Parathyroid adenoma (tissue), 2 donors: ENCODE data around the gene PTBP1.
"Not testable (repeated sequence)": the region's sequence is repeated elsewhere in the genome, so short reads cannot be mapped to it uniquely, and the experiment has no call there.

Source experiments
- H2AFZ ChIP-seq: fragments of 300-600 bp; sonication (generic); one replicate; pipeline ENCODE4 v1.7.0; 2017; ENCODE audit warnings: antibody characterized with exemption, mild to moderate bottlenecking
- H3K27ac ChIP-seq: fragments of 300-600 bp; sonication (generic); one replicate; pipeline ENCODE4 v1.7.0; 2017
- H3K27me3 ChIP-seq: fragments of 300-600 bp; sonication (generic); one replicate; pipeline ENCODE4 v1.7.0; 2017; ENCODE audit warnings: low read length; ENCODE audit not compliant: control insufficient read depth, insufficient read depth
- H3K36me3 ChIP-seq: fragments of 300-600 bp; sonication (generic); one replicate; pipeline ENCODE4 v1.7.0; 2017; ENCODE audit warnings: low read length; ENCODE audit not compliant: control insufficient read depth, insufficient read depth
- H3K4me1 ChIP-seq: fragments of 300-600 bp; sonication (generic); one replicate; pipeline ENCODE4 v1.7.0; 2017; ENCODE audit warnings: control low read depth
- H3K4me2 ChIP-seq: fragments of 300-600 bp; sonication (generic); one replicate; pipeline ENCODE4 v1.7.0; 2017; ENCODE audit warnings: low read length
- H3K4me3 ChIP-seq: fragments of 300-600 bp; sonication (generic); one replicate; pipeline ENCODE4 v1.7.0; 2017; ENCODE audit warnings: low read depth, low read length
- H3K79me2 ChIP-seq: fragments of 300-600 bp; sonication (generic); one replicate; pipeline ENCODE4 v1.7.0; 2017; ENCODE audit warnings: control low read depth
- H3K9ac ChIP-seq: fragments of 300-600 bp; sonication (generic); one replicate; pipeline ENCODE4 v1.7.0; 2017; ENCODE audit warnings: mild to moderate bottlenecking
- H3K9me3 ChIP-seq: fragments of 300-600 bp; sonication (generic); one replicate; pipeline ENCODE4 v1.7.0; 2017; ENCODE audit warnings: low read length; ENCODE audit not compliant: control insufficient read depth
- CTCF ChIP-seq: fragments of 300-600 bp; sonication (generic); IDR thresholded peaks from one replicate; pipeline ENCODE4 v1.7.0; 2017; ENCODE audit warnings: antibody characterized with exemption, mild to moderate bottlenecking
- donor health status: primary hyperparathyroidism.

Gene PTBP1

GRCh38 chr19:845707-846521 is 48.7 kb downstream of the PTBP1 start:
- H3K4me3 ChIP-seq = no peak overlapping the region
- peaks cover 12% of the 10 kb centered on the region for H3K4me1 ChIP-seq
- no peak overlapping the region for H2AFZ ChIP-seq
- no peak for TF ChIP-seq CTCF
- H3K9me3 ChIP-seq = no peaks in the 10 kb centered on the region
- no peak overlapping the region for H3K27ac ChIP-seq
- H3K4me2 ChIP-seq = no peak overlapping the region
- H3K36me3 ChIP-seq = no peaks in the 10 kb centered on the region
- no peaks in the 10 kb centered on the region for H3K79me2 ChIP-seq
- H3K9ac ChIP-seq = no peak overlapping the region
- no peaks in the 10 kb centered on the region for H3K27me3 ChIP-seq

GRCh38 chr19:848386-848921 is 51.2 kb downstream of the PTBP1 start:
- TF ChIP-seq CTCF = no peak
- no peak overlapping the region for H3K4me2 ChIP-seq
- H3K27me3 ChIP-seq = no peaks in the 10 kb centered on the region
- H3K4me3 ChIP-seq = no peak overlapping the region
- no peak overlapping the region for H3K27ac ChIP-seq
- H3K36me3 ChIP-seq = no peaks in the 10 kb centered on the region
- H3K4me1 ChIP-seq = peaks cover 9% of the 10 kb centered on the region
- H2AFZ ChIP-seq = no peak overlapping the region
- H3K9me3 ChIP-seq = no peaks in the 10 kb centered on the region
- H3K79me2 ChIP-seq = no peaks in the 10 kb centered on the region
- H3K9ac ChIP-seq = no peak overlapping the region

- H3K4me2 ChIP-seq, H3K9me3 ChIP-seq, H3K27ac ChIP-seq, H3K27me3 ChIP-seq, H3K4me1 ChIP-seq, H3K79me2 ChIP-seq, H3K4me3 ChIP-seq, H3K9ac ChIP-seq, H2AFZ ChIP-seq, H3K36me3 ChIP-seq: not testable (repeated sequence)
These were observed 51.9 kb downstream of the PTBP1 start for GRCh38 chr19:849195-849594.

GRCh38 chr19:850221-850978 is 53.1 kb downstream of the PTBP1 start:
- no peaks in the 10 kb centered on the region for H3K79me2 ChIP-seq
- no peaks in the 10 kb centered on the region for H3K27me3 ChIP-seq
- no peaks in the 10 kb centered on the region for H3K9me3 ChIP-seq
- H3K9ac ChIP-seq = no peak overlapping the region
- peak overlapping the region; percentile 5 for H3K4me3 ChIP-seq
- H3K4me1 ChIP-seq = peaks cover 4% of the 10 kb centered on the region
- peak overlapping the region; percentile 30 for H3K27ac ChIP-seq
- TF ChIP-seq CTCF = no peak
- H3K36me3 ChIP-seq = no peaks in the 10 kb centered on the region
- H3K4me2 ChIP-seq = peak overlapping the region; percentile 31
- H2AFZ ChIP-seq = peak overlapping the region; percentile 75

GRCh38 chr19:850979-851335 is 53.7 kb downstream of the PTBP1 start:
- Histone ChIP-seq H2AFZ (peak overlapping the region; percentile 75), H3K4me2 (peak overlapping the region; percentile 31), H3K4me3 (peak overlapping the region; percentile 5), H3K9me3 (no peaks in the 10 kb centered on the region), H3K27me3 (no peaks in the 10 kb centered on the region), H3K27ac (peak overlapping the region; percentile 30), H3K4me1 (peaks cover 4% of the 10 kb centered on the region), H3K9ac (no peak overlapping the region), H3K36me3 (no peaks in the 10 kb centered on the region), H3K79me2 (no peaks in the 10 kb centered on the region)
- TF ChIP-seq CTCF = no peak
